Fibroblast of lung (primary cell): ENCODE results near the gene TAPT1.

Experiments used
- EZH2 ChIP-seq: IDR thresholded peaks from 2 replicates; pipeline ENCODE4 v1.5.1; 2012; ENCODE audit warnings: low read length, control low read depth, mild to moderate bottlenecking; ENCODE audit errors: missing control alignments
- TF ChIP-seq, protein P1 (sequence below), 2 donors: IDR thresholded peaks in 1 of 2; conservative IDR thresholded peaks in 1 of 2; 1 replicate in 1 of 2; 2 replicates in 1 of 2; pipeline ENCODE4 v1.5.1; 2011 to 2012; ENCODE audit warnings: low read length in 2 of 2, control low read depth in 1 of 2, inconsistent platforms in 1 of 2, low read depth in 1 of 2, mild to moderate bottlenecking in 1 of 2

DNA sequence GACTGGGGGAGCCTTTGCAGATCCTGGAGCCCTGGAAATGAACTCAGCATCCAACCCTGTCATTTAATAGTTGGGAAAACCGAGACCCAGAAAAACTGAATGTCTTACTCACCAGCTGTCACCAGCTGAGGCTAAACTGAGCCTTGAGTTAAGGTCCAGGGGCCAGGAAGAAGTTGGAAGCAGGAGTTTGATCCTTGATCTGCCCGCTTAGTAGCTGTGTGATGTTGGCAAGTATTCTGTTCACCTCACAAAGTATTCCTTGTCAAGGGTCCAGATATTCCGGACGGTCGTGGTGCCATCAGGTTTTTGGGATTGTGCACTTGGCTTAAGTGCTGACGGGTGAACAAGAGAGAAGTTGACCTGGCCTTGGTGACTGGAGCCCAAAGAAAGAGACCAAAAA is 111.7 kb downstream of the TAPT1 start:
- TF ChIP-seq, protein P1, sequence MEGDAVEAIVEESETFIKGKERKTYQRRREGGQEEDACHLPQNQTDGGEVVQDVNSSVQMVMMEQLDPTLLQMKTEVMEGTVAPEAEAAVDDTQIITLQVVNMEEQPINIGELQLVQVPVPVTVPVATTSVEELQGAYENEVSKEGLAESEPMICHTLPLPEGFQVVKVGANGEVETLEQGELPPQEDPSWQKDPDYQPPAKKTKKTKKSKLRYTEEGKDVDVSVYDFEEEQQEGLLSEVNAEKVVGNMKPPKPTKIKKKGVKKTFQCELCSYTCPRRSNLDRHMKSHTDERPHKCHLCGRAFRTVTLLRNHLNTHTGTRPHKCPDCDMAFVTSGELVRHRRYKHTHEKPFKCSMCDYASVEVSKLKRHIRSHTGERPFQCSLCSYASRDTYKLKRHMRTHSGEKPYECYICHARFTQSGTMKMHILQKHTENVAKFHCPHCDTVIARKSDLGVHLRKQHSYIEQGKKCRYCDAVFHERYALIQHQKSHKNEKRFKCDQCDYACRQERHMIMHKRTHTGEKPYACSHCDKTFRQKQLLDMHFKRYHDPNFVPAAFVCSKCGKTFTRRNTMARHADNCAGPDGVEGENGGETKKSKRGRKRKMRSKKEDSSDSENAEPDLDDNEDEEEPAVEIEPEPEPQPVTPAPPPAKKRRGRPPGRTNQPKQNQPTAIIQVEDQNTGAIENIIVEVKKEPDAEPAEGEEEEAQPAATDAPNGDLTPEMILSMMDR (conservative IDR thresholded peaks at IDR 0.05 in 1 of 2, IDR thresholded peaks at IDR 0.05 in 1 of 2; ENCODE audit: low read depth in 1 of 2, low read length in 2 of 2) = no peak
- TF ChIP-seq EZH2 = no peak
